ENCODE measurements around the gene MEIOB.
"Not testable (repeated sequence)": the region's sequence is repeated elsewhere in the genome, so short reads cannot be mapped to it uniquely, and the experiment has no call there.

MEIOB gene

GRCh38 chr16:1876468-1876867, 4.5 kb upstream of the MEIOB start:
- no peaks in the 10 kb centered on the region for H4K20me1 ChIP-seq (ENCODE audit: insufficient read depth, low read length)
- TF ChIP-seq EZH2 (optimal IDR thresholded peaks at IDR 0.05; ENCODE audit: low read depth, low read length) = no peak
- no peak for TF ChIP-seq CTCF (IDR thresholded peaks at IDR 0.05; ENCODE audit: low read length)
- no peak for TF ChIP-seq EZH2phosphoT487 (IDR thresholded peaks at IDR 0.05; ENCODE audit: low read length)
- H3K4me3 ChIP-seq (ENCODE audit: low read length) = peak overlapping the region; percentile 24; the same call in 1 of the 2 replicates
- 0 out of 2 replicates have a peak, but pooled peaks cover 4% of the 10 kb centered on the region for H3K4me1 ChIP-seq (ENCODE audit: low read length)
- H3K79me2 ChIP-seq (ENCODE audit: low read length) = no peaks in the 10 kb centered on the region
- H3K4me2 ChIP-seq (ENCODE audit: low read depth, low read length) = peak overlapping the region; percentile 47; the same call in 1 of the 2 replicates
- H3K9me2 ChIP-seq (replicated peaks; ENCODE audit: insufficient read depth, low read length) = no peaks in the 10 kb centered on the region
- H3K27me3 ChIP-seq (replicated peaks; ENCODE audit: insufficient read depth, low read length) = no peaks in the 10 kb centered on the region
- no peaks in the 10 kb centered on the region for H3K36me3 ChIP-seq (replicated peaks; ENCODE audit: insufficient read depth, low read length)
- H2AFZ ChIP-seq (ENCODE audit: low read length) = 0 out of 2 replicates have a peak overlapping the region, but pooled peaks have one; percentile 34
- no peak overlapping the region for H3K9ac ChIP-seq (ENCODE audit: low read length)
- H3F3A ChIP-seq (ENCODE audit: insufficient read depth, low read length) = peaks cover 6% of the 10 kb centered on the region; the same call in 1 of the 2 replicates
- H3K27ac ChIP-seq (ENCODE audit: low read length) = peak overlapping the region; percentile 33; the same call in 1 of the 2 replicates
- H3K9me3 ChIP-seq (replicated peaks; ENCODE audit: insufficient read depth, low read length) = no peaks in the 10 kb centered on the region
- peak; percentile 86 for DNase-seq

- DNase-seq = peak; percentile 41
- not testable (repeated sequence) for H3K9me3 ChIP-seq (replicated peaks; ENCODE audit: insufficient read depth, low read length); H3K4me1 ChIP-seq (ENCODE audit: low read length); H4K20me1 ChIP-seq (ENCODE audit: insufficient read depth, low read length); H3K9me2 ChIP-seq (replicated peaks; ENCODE audit: insufficient read depth, low read length); H3K79me2 ChIP-seq (ENCODE audit: low read length); H3K27me3 ChIP-seq (replicated peaks; ENCODE audit: insufficient read depth, low read length); H3K9ac ChIP-seq (ENCODE audit: low read length); H3F3A ChIP-seq (ENCODE audit: insufficient read depth, low read length); H3K36me3 ChIP-seq (replicated peaks; ENCODE audit: insufficient read depth, low read length)
- Histone ChIP-seq H2AFZ (ENCODE audit: low read length) (0 out of 2 replicates have a peak overlapping the region, but pooled peaks have one; percentile 34), H3K4me2 (ENCODE audit: low read depth, low read length) (peak overlapping the region; percentile 47; the same call in 1 of the 2 replicates), H3K4me3 (ENCODE audit: low read length) (peak overlapping the region; percentile 24; the same call in 1 of the 2 replicates), H3K27ac (ENCODE audit: low read length) (peak overlapping the region; percentile 33; the same call in 1 of the 2 replicates)
These were observed 4.1 kb upstream of the MEIOB start for GRCh38 chr16:1876066-1876465.

GRCh38 chr16:1874854-1875253, 2.9 kb upstream of the MEIOB start:
- Histone ChIP-seq H3K9me2 (replicated peaks; ENCODE audit: insufficient read depth, low read length) (no peaks in the 10 kb centered on the region), H3K9ac (ENCODE audit: low read length) (no peak overlapping the region), H3K4me2 (ENCODE audit: low read depth, low read length) (no peak overlapping the region), H3K4me3 (ENCODE audit: low read length) (no peak overlapping the region), H4K20me1 (ENCODE audit: insufficient read depth, low read length) (no peaks in the 10 kb centered on the region), H3K4me1 (ENCODE audit: low read length) (0 out of 2 replicates have a peak, but pooled peaks cover 4% of the 10 kb centered on the region), H3K36me3 (replicated peaks; ENCODE audit: insufficient read depth, low read length) (no peaks in the 10 kb centered on the region), H3K79me2 (ENCODE audit: low read length) (no peaks in the 10 kb centered on the region), H3K9me3 (replicated peaks; ENCODE audit: insufficient read depth, low read length) (no peaks in the 10 kb centered on the region), H2AFZ (ENCODE audit: low read length) (no peak overlapping the region), H3F3A (ENCODE audit: insufficient read depth, low read length) (peaks cover 6% of the 10 kb centered on the region; the same call in 1 of the 2 replicates), H3K27me3 (replicated peaks; ENCODE audit: insufficient read depth, low read length) (no peaks in the 10 kb centered on the region), H3K27ac (ENCODE audit: low read length) (no peak overlapping the region)
- DNase-seq = no peak
- no peak for TF ChIP-seq EZH2phosphoT487 (IDR thresholded peaks at IDR 0.05; ENCODE audit: low read length)

GRCh38 chr16:1870365-1871082, 1.4 kb downstream of the MEIOB start:
- H3K9ac ChIP-seq (ENCODE audit: low read length) = no peak overlapping the region
- H4K20me1 ChIP-seq (ENCODE audit: insufficient read depth, low read length) = no peaks in the 10 kb centered on the region
- no peak overlapping the region for H2AFZ ChIP-seq (ENCODE audit: low read length)
- H3K79me2 ChIP-seq (ENCODE audit: low read length) = no peaks in the 10 kb centered on the region
- TF ChIP-seq EZH2 (optimal IDR thresholded peaks at IDR 0.05; ENCODE audit: low read depth, low read length) (no peak), EZH2phosphoT487 (IDR thresholded peaks at IDR 0.05; ENCODE audit: low read length) (no peak), CTCF (IDR thresholded peaks at IDR 0.05; ENCODE audit: low read length) (no peak)
- H3F3A ChIP-seq (ENCODE audit: insufficient read depth, low read length) = no peaks in the 10 kb centered on the region; the same call in 1 of the 2 replicates
- H3K4me3 ChIP-seq (ENCODE audit: low read length) = no peak overlapping the region
- H3K27me3 ChIP-seq (replicated peaks; ENCODE audit: insufficient read depth, low read length) = no peaks in the 10 kb centered on the region
- H3K4me1 ChIP-seq (ENCODE audit: low read length) = peaks cover 10% of the 10 kb centered on the region
- H3K27ac ChIP-seq (ENCODE audit: low read length) = no peak overlapping the region
- DNase-seq = no peak
- H3K4me2 ChIP-seq (ENCODE audit: low read depth, low read length) = no peak overlapping the region
- no peaks in the 10 kb centered on the region for H3K9me2 ChIP-seq (replicated peaks; ENCODE audit: insufficient read depth, low read length)
- no peaks in the 10 kb centered on the region for H3K36me3 ChIP-seq (replicated peaks; ENCODE audit: insufficient read depth, low read length)
- no peaks in the 10 kb centered on the region for H3K9me3 ChIP-seq (replicated peaks; ENCODE audit: insufficient read depth, low read length)
